Mucosa of rectum (tissue), 2 donors: ENCODE data around the gene ACSBG1.

ENCODE experiments used
- H3K27ac ChIP-seq, 2 donors: one replicate each; pipeline ENCODE4 v1.7.0; 2013; ENCODE audit warnings: inconsistent platforms in 2 of 2, low read depth in 2 of 2, low read length in 2 of 2
- H3K27me3 ChIP-seq, 2 donors: one replicate each; pipeline ENCODE4 v1.7.0; 2013; ENCODE audit warnings: low read length in 2 of 2; ENCODE audit not compliant: control insufficient read depth in 2 of 2, insufficient read depth in 2 of 2
- H3K36me3 ChIP-seq, 2 donors: one replicate each; pipeline ENCODE4 v1.7.0; 2013; ENCODE audit warnings: low read length in 2 of 2; ENCODE audit not compliant: control insufficient read depth in 2 of 2, insufficient read depth in 2 of 2
- H3K4me1 ChIP-seq, 2 donors: one replicate each; pipeline ENCODE4 v1.7.0; 2013; ENCODE audit warnings: low read length in 2 of 2, mild to moderate bottlenecking in 1 of 2; ENCODE audit not compliant: control insufficient read depth in 2 of 2, insufficient read depth in 2 of 2
- H3K4me3 ChIP-seq, 2 donors: one replicate each; pipeline ENCODE4 v1.7.0; 2013; ENCODE audit warnings: low read length in 2 of 2
- H3K9ac ChIP-seq, 2 donors: one replicate each; pipeline ENCODE4 v1.7.0; 2013; ENCODE audit warnings: low read length in 2 of 2, low read depth in 1 of 2, mild to moderate bottlenecking in 1 of 2
- H3K9me3 ChIP-seq, 2 donors: one replicate each; pipeline ENCODE4 v1.7.0; 2013; ENCODE audit warnings: low read length in 2 of 2; ENCODE audit not compliant: control insufficient read depth in 2 of 2
- donor health status: healthy.
- donor health status: Normal muscosa, but diverticular disease.

ACSBG1 gene

DNA sequence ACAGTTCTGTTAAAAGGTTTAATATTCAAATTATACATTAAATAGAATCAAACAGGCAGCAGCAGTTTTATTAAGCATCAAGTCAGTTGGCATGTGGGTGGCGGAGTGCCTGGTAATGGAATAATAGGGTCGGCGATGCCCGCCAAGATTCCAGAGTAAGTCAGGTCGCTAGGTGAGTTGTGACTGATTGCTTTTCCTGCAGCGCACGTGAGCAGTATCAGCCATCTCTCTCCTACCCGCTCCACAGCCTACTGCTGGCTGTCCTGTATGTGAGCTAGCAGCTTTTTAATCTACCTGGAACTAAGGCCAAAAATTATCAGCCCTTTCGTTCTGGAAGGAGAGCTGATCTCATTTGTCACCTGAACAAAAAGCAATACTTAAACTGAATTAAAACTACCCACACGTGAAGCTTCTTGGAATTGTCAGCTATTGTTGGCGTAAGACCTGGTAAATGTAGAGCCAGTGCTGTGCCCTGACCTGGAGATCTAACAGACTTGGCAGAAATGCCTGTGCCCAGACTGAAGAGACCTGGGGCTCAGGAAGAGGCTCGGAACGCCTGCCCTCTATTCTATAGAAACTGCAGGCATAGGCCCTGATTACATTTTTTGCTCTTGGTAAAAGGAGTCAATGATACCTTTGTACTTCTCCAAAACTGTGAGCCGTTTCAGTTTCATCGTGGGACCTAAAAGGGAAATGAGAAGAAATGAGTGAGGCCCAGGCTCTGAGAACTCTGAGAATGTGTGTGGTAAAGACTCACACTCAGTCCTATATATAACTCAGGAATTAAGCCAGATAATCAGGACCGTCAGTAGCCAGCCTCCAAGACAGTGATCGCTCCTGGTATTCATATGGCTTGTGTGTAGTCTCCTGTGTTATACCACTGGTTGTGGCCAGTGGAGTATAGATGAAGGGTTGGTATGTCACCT, 63.3 kb downstream of the ACSBG1 start:
- H3K36me3 ChIP-seq, result peaks cover 45 to 57% of the 10 kb centered on the region in 2 donors
- no peaks in the 10 kb centered on the region for H3K9me3 ChIP-seq
- H3K4me1 ChIP-seq, result peaks cover 4 to 8% of the 10 kb centered on the region in 2 donors
- no peaks in the 10 kb centered on the region for H3K27me3 ChIP-seq
- no peak overlapping the region for H3K4me3 ChIP-seq
- peak overlapping the region in 1 of 2 donors; percentile 38 for H3K27ac ChIP-seq
- H3K9ac ChIP-seq, result peak overlapping the region in 1 of 2 donors; percentile 1

DNA sequence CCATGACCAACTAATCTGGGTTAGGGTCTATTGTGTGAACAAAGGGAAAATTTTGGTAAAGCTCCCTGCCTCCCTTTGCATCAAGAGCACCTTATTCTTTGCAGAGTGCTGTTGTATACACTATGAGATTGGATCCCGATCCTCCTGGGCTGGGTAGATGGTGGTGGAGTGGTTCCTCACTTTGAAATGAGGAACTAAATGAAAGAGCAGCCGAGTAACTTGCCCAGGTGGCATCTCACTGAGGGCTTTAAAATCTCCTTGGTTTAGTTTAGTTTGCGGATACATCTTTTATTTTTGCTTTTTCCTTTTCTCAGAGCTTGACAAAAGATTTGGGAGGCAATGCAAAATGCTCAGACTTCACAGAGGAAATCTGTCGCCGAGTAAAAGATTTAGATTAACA, 65.8 kb downstream of the ACSBG1 start:
- H3K36me3 ChIP-seq, result peaks cover 64 to 75% of the 10 kb centered on the region in 2 donors
- H3K27me3 ChIP-seq, result no peaks in the 10 kb centered on the region
- no peaks in the 10 kb centered on the region for H3K9me3 ChIP-seq
- H3K4me3 ChIP-seq, result no peak overlapping the region
- H3K4me1 ChIP-seq, result peaks cover 0 to 1% of the 10 kb centered on the region in 2 donors
- H3K9ac ChIP-seq, result no peak overlapping the region
- H3K27ac ChIP-seq, result no peak overlapping the region

DNA sequence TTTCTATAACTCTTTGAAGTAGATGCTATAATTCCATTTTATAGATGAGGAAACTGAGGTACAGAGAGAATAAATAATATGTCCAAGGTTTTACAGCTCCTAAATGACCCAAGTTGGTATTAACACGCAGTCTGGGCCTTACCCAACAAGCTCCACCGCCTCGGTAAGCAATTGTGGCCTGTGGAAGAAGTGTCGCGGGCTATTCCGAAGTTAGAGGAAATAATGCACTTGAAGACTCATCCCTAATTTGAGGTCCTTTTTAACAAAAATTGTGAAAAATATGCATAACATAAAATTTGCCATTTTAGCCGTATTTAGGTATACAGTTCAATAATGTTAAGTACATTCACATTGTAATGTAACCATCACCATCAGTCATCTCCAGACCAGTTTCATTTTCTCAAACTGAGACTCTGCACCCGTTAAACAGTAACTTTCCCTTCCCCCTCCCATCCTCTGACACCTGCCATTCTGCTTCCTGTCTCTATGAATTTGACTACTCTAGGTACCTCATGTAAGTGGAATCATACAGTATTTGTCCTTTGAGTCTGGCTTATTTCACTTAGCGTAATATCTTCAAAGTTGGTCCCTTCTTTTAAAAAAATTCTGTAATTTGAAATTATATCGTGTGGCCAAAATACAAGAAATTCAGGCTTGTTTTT, 67.0 kb downstream of the ACSBG1 start:
- Histone ChIP-seq H3K27me3 (no peaks in the 10 kb centered on the region), H3K9me3 (no peaks in the 10 kb centered on the region), H3K36me3 (peaks cover 68 to 76% of the 10 kb centered on the region in 2 donors), H3K27ac (no peak overlapping the region), H3K4me3 (no peak overlapping the region), H3K4me1 (no peaks in the 10 kb centered on the region), H3K9ac (no peak overlapping the region)

DNA sequence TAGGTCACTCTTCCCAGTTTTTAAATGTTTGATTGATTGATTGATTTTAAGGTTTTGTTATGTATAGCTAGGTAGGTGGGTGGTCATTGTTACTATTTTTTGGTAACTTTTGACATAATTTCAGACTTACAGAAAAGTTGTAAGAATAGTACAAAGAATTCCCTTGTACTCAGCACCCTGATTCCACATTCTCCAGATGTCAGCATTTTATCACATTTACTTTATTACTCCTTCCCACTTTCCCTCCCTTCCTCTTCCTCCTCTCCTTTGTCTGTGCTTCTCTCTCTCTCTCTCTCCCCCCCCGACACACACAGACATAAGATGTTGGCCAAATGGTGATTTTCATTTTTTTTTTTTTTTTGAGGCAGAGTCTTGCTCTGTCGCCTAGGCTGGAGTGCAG, 70.4 kb downstream of the ACSBG1 start:
- H3K4me3 ChIP-seq, result no peak overlapping the region
- peaks cover 66 to 68% of the 10 kb centered on the region in 2 donors for H3K36me3 ChIP-seq

DNA sequence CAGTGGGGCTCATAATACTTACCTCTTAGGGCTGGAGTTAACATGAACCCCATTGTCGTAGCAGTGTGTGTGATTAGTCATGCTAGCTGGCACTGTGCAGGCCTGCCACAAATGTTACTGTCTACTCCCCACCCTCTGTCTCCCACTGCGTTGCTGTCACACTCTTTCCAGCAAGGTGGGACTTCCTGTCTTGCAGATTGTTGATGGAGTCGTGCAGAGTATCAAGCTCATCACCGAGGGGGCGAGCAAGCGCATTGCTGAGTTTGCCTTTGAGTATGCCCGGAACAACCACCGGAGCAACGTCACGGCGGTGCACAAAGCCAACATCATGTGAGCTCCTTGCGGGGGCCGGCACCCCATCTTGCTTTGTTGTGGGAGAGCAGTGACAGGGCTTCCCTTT, 72.3 kb downstream of the ACSBG1 start:
- Histone ChIP-seq H3K27me3 (no peaks in the 10 kb centered on the region), H3K36me3 (peaks cover 58 to 61% of the 10 kb centered on the region in 2 donors), H3K4me1 (no peaks in the 10 kb centered on the region), H3K9me3 (no peaks in the 10 kb centered on the region), H3K27ac (no peak overlapping the region), H3K4me3 (no peak overlapping the region), H3K9ac (no peak overlapping the region)

More for the DNA sequence above, 70.4 kb downstream of the ACSBG1 start:
- Histone ChIP-seq H3K9ac (no peak overlapping the region), H3K27me3 (no peaks in the 10 kb centered on the region), H3K4me1 (no peaks in the 10 kb centered on the region), H3K27ac (no peak overlapping the region), H3K9me3 (no peaks in the 10 kb centered on the region)

DNA sequence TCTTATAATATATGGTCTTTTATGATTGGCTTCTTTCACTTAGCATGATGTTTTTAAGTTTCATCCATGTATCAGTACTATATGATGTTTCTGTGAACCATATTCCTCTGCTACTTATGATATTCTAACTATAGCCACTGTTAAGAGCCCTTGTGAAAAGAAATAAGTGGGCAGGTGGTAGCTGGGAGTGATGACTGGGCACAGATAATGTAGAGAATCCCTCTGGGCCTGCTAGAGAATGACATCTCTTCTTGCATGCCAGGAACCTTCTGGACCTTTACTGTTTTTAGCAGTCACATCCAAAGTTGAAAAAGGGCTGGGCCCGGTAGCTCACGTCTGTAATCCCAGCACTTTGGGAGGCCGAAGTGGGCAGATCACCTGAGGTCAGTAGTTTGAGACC, 75.0 kb downstream of the ACSBG1 start:
- Histone ChIP-seq H3K27me3 (no peaks in the 10 kb centered on the region), H3K4me1 (no peaks in the 10 kb centered on the region), H3K4me3 (no peak overlapping the region), H3K9me3 (no peaks in the 10 kb centered on the region), H3K36me3 (peaks cover 40 to 52% of the 10 kb centered on the region in 2 donors), H3K9ac (no peak overlapping the region), H3K27ac (no peak overlapping the region)

DNA sequence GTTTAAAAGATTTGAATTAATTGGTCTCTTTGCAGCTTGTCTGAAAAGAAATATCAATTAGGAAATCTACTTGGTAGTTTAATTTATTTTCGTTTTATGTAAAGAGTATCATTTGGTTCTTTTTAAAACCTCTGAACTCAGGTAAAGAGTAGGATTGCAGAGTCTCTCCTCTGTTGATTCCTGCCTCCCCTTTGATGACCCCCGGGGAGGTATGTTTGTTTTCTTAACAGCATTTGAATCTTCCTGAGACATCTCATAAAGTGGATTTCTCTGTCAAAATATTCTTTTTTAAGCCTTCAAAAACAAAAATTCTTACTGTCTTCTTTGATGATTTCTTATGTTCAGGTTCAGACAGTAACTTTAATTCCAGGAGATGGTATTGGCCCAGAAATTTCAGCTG, 77.2 kb downstream of the ACSBG1 start:
- no peak overlapping the region for H3K9ac ChIP-seq
- no peak overlapping the region for H3K4me3 ChIP-seq
- no peak overlapping the region for H3K27ac ChIP-seq
- no peaks in the 10 kb centered on the region for H3K4me1 ChIP-seq
- H3K9me3 ChIP-seq, result no peaks in the 10 kb centered on the region
- H3K36me3 ChIP-seq, result peaks cover 24 to 47% of the 10 kb centered on the region in 2 donors
- no peaks in the 10 kb centered on the region for H3K27me3 ChIP-seq

DNA sequence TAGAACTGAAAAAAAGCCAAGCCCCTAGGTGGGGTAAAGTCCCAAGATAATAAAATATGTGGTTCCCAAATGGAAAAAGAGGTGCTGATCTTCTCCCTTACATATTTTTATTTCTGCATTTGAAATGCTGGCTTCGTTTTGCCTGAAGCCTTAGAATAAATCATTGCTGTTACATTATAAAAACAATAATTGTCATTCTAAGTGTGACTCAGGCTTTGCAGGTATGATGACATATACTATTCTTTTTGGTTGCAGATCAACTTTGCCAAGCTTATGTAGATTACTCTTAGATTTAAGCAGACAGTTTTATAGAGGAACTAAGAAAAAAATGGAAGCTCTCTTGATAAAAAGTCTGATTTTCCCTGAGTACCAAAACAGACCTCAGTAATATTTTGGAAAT, 77.7 kb downstream of the ACSBG1 start:
- H3K27ac ChIP-seq, result no peak overlapping the region
- H3K9me3 ChIP-seq, result no peaks in the 10 kb centered on the region
- no peak overlapping the region for H3K9ac ChIP-seq
- H3K4me1 ChIP-seq, result no peaks in the 10 kb centered on the region
- peaks cover 18 to 41% of the 10 kb centered on the region in 2 donors for H3K36me3 ChIP-seq
- H3K4me3 ChIP-seq, result no peak overlapping the region
- no peaks in the 10 kb centered on the region for H3K27me3 ChIP-seq

DNA sequence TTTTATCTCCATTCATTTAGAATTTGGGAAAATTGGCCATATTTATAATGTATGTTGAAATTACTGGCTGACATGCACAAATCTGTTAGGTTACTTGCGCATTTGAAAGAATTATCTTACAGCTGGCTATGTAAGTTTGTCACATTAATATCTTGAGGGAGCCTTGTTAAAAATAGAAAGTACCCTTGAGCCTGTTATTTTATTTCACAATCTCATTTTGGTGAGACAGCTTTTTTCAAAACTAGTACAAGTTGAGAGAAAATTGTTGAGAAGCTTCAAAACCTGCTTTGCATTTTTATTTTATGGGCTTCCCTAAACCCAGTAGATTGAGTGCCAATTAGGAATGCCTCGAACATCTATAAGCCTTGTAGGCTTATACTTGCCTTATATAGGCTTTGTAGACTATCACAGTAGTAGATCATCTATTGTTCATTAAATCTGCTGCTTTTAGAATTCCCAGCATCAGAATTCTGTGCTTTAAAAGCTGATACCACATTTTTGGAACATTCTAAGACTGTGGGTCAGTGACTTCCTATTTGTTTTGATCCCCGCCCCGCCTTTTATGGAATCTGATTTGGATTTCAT, 78.9 kb downstream of the ACSBG1 start:
- Histone ChIP-seq H3K9me3 (no peaks in the 10 kb centered on the region), H3K4me1 (peaks cover 0 to 4% of the 10 kb centered on the region in 2 donors), H3K36me3 (peaks cover 11 to 33% of the 10 kb centered on the region in 2 donors), H3K27me3 (no peaks in the 10 kb centered on the region), H3K27ac (no peak overlapping the region), H3K9ac (no peak overlapping the region), H3K4me3 (no peak overlapping the region)

DNA sequence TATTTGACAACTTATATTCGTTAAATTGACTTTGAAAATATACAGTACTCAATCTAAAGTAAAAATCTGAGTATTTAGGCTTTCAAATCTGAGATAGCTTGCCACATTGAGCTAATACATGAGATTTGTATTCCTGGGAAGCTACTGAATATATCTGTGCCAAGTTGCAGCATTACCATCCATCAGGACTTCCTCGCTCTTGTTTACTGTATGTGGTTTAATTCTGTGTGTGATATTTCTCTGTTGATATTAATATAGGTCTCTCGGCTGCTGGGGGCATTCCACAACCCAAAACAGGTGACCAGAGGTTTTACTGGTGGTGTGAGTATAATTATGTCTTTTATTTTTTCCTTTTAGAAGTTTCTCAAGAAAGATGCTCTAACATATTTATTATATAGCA, 79.4 kb downstream of the ACSBG1 start:
- Histone ChIP-seq H3K4me3 (no peak overlapping the region), H3K9ac (no peak overlapping the region), H3K9me3 (no peaks in the 10 kb centered on the region), H3K4me1 (peaks cover 4 to 8% of the 10 kb centered on the region in 2 donors), H3K36me3 (peaks cover 6 to 31% of the 10 kb centered on the region in 2 donors), H3K27ac (no peak overlapping the region), H3K27me3 (no peaks in the 10 kb centered on the region)
